Measurements from ENCODE around the gene ARFIP2. TPM values are rescaled to one million over a fixed set of nuclear protein-coding genes. Genes with fewer than 3 reads are reported as not detected.

ARFIP2 gene
- total and polyA plus RNA-seq, 8 donors, result 44.0 to 91.1 (median 68.8) TPM

DNA sequence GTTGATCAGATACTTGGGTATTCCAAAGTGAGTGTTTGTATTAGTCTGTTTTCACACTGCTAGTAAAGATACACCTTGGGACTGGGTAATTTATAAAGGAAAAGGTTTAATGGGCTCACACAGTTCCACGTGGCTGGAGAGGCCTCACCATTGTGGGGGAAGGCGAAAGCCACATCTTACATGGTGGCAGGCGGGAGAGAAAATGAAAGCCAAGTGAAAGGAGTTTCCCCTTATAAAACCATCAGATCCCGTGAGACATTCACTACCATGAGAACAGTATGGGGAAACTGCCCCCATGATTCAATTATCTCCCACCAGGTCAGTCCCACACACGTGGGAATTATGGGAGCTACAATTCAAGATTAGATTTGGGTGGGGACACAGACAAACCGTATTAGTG is 7.2 kb upstream of the ARFIP2 start:
- WGBS, 5 donors, result 84 to 95% (median 87%) methylated on average over 6 of the region's 6 CpGs
- Histone ChIP-seq H3K27ac (no peak overlapping the region), H3K36me3 (peaks cover 4 to 93% (median 86%) of the 10 kb centered on the region in 4 donors), H3K4me1 (peaks cover 0 to 42% (median 6%) of the 10 kb centered on the region in 4 donors), H3K27me3 (no peaks in the 10 kb centered on the region), H3K4me3 (no peak overlapping the region), H3K9me3 (no peaks in the 10 kb centered on the region)
- intact Hi-C loops (cut with DNase I; ENCODE audit: low total_unique reads), result no loop called here
- TF ChIP-seq POLR2A (IDR thresholded peaks at IDR 0.05) (no peak), POLR2AphosphoS5 (IDR thresholded peaks at IDR 0.05) (no peak), EP300 (IDR thresholded peaks at IDR 0.05) (no peak)
- TF ChIP-seq, protein P1, sequence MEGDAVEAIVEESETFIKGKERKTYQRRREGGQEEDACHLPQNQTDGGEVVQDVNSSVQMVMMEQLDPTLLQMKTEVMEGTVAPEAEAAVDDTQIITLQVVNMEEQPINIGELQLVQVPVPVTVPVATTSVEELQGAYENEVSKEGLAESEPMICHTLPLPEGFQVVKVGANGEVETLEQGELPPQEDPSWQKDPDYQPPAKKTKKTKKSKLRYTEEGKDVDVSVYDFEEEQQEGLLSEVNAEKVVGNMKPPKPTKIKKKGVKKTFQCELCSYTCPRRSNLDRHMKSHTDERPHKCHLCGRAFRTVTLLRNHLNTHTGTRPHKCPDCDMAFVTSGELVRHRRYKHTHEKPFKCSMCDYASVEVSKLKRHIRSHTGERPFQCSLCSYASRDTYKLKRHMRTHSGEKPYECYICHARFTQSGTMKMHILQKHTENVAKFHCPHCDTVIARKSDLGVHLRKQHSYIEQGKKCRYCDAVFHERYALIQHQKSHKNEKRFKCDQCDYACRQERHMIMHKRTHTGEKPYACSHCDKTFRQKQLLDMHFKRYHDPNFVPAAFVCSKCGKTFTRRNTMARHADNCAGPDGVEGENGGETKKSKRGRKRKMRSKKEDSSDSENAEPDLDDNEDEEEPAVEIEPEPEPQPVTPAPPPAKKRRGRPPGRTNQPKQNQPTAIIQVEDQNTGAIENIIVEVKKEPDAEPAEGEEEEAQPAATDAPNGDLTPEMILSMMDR (IDR thresholded peaks at IDR 0.05), result no peak
- DNase-seq, result no peak

DNA sequence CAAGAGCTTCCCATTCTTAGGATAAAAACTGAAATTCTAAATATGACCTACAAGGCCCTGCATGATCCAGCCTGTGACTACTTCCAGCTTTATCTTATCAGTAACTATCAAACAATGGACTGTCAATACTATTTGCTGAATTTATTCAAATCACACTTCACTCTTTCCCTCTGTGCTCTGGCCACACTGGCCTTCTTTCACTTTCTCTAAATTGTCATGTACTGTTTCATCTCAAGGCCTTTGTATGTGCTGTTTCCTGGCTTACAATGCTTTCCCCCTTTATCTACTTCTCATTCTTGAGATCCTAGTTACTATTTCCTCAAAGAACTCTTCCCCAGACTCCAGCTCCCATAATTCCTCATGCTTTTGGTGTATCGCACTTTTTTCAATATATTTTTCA is 5.8 kb upstream of the ARFIP2 start:
- 88 to 95% (median 90%) methylated on average over 1 of the region's 1 CpG for WGBS, 5 donors
- DNase-seq, result no peak
- H3K4me1 ChIP-seq, result peaks cover 10 to 56% (median 19%) of the 10 kb centered on the region in 4 donors
- intact Hi-C loops (cut with DNase I; ENCODE audit: low total_unique reads), result no loop called here
- H3K9me3 ChIP-seq, result no peaks in the 10 kb centered on the region
- TF ChIP-seq POLR2AphosphoS5 (IDR thresholded peaks at IDR 0.05) (no peak), EP300 (IDR thresholded peaks at IDR 0.05) (no peak), POLR2A (IDR thresholded peaks at IDR 0.05) (no peak)
- TF ChIP-seq, protein P1 (IDR thresholded peaks at IDR 0.05), result no peak
- H3K36me3 ChIP-seq, result peaks cover 0 to 88% (median 86%) of the 10 kb centered on the region in 4 donors
- no peak overlapping the region for H3K4me3 ChIP-seq
- no peaks in the 10 kb centered on the region for H3K27me3 ChIP-seq
- H3K27ac ChIP-seq, result no peak overlapping the region

GRCh38 chr11:6486256-6486655 is 5.1 kb upstream of the ARFIP2 start:
- no peak overlapping the region for H3K4me3 ChIP-seq
- intact Hi-C loops (cut with DNase I; ENCODE audit: low total_unique reads), result no loop called here
- peaks cover 0 to 83% (median 82%) of the 10 kb centered on the region in 4 donors for H3K36me3 ChIP-seq
- WGBS, 5 donors, result 78 to 87% (median 83%) methylated on average over 3 of the region's 3 CpGs
- H3K27me3 ChIP-seq, result no peaks in the 10 kb centered on the region
- H3K9me3 ChIP-seq, result no peaks in the 10 kb centered on the region
- H3K4me1 ChIP-seq, result peaks cover 11 to 58% (median 22%) of the 10 kb centered on the region in 4 donors
- TF ChIP-seq POLR2A (IDR thresholded peaks at IDR 0.05) (no peak), EP300 (IDR thresholded peaks at IDR 0.05) (no peak), POLR2AphosphoS5 (IDR thresholded peaks at IDR 0.05) (no peak)
- TF ChIP-seq, protein P1 (IDR thresholded peaks at IDR 0.05), result no peak
- DNase-seq, result no peak
- no peak overlapping the region for H3K27ac ChIP-seq

DNA sequence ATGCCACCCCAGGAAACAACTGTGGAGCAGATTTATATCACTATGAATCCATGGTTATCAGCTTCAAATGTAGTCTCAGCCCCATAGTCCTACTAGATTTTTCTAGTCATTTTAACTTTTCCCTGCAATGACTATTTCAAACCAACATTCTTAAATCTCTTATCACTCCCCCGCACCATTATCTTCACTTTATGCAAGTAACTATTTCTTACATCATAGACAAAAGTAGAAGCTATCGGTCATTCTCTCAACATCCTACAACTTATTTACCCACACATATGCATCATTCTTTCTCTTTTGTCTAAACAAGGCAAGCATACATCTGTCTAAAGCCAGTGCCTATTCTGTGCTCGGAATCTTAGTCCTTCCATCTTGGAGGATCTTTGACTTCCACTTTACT is 4.5 kb upstream of the ARFIP2 start:
- WGBS, 5 donors, result 78 to 100% (median 95%) methylated on average over 3 of the region's 3 CpGs
- H3K36me3 ChIP-seq, result peaks cover 0 to 80% (median 77%) of the 10 kb centered on the region in 4 donors
- peaks cover 11 to 59% (median 24%) of the 10 kb centered on the region in 4 donors for H3K4me1 ChIP-seq
- TF ChIP-seq POLR2AphosphoS5 (IDR thresholded peaks at IDR 0.05), result no peak
- TF ChIP-seq, protein P1 (IDR thresholded peaks at IDR 0.05), result no peak
- no peak for TF ChIP-seq POLR2A (IDR thresholded peaks at IDR 0.05)
- no peak for TF ChIP-seq EP300 (IDR thresholded peaks at IDR 0.05)
- intact Hi-C loops (cut with DNase I; ENCODE audit: low total_unique reads), result no loop called here
- DNase-seq, result no peak
- H3K4me3 ChIP-seq, result no peak overlapping the region
- no peaks in the 10 kb centered on the region for H3K9me3 ChIP-seq
- no peaks in the 10 kb centered on the region for H3K27me3 ChIP-seq
- no peak overlapping the region for H3K27ac ChIP-seq
